Nephron progenitor cell (in vitro differentiated cells): ENCODE measurements around the gene JAZF1.

ENCODE experiments used
- DNase-seq: peaks from one replicate; pipeline ENCODE4 v3.0.0; 2021
- H3K27ac Mint-ChIP-seq: 2 replicates; pipeline ENCODE4 v1.8.0; 2021; ENCODE audit warnings: mild to moderate bottlenecking, moderate library complexity, mixed read lengths
- H3K27me3 Mint-ChIP-seq: 2 replicates; pipeline ENCODE4 v1.8.0; 2021; ENCODE audit warnings: mild to moderate bottlenecking, low read depth, mixed read lengths; ENCODE audit not compliant: poor library complexity
- H3K36me3 Mint-ChIP-seq: 2 replicates; pipeline ENCODE4 v1.8.0; 2021; ENCODE audit warnings: low read depth, mixed read lengths
- H3K4me1 Mint-ChIP-seq: 2 replicates; pipeline ENCODE4 v1.8.0; 2021; ENCODE audit warnings: mixed read lengths
- H3K4me3 Mint-ChIP-seq: 2 replicates; pipeline ENCODE4 v1.8.0; 2021; ENCODE audit warnings: mild to moderate bottlenecking, moderate library complexity, mixed read lengths
- H3K9me3 Mint-ChIP-seq: 2 replicates; pipeline ENCODE4 v1.8.0; 2021; ENCODE audit warnings: mild to moderate bottlenecking, moderate library complexity, mixed read lengths
- TF ChIP-seq, protein P1 (sequence below): fragments of 200-600 bp; sonication (generic); IDR thresholded peaks from 2 replicates; pipeline ENCODE4 v1.5.0; 2021; ENCODE audit warnings: antibody characterized with exemption

The JAZF1 gene

DNA sequence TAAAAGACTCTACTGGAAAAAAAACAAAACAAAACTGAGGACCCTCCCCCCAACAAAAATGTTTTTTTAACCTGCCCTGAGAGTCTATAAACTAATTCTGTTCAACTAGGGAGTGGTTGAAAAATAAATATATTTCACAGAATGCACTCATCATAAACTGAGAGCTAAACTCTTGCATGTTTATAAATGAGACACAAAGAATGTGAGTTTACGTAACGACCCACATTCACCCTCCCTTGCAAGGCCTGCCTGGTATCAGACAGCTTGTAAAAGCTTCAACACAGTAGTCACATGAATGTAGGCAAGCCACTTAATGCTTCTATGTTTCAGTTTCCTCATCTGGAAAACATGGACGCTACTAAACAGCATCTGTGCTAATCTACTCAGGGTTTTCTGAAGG lies 50.3 kb downstream of the JAZF1 start:
- no peak for DNase-seq
- H3K9me3 Mint-ChIP-seq = no peaks in the 10 kb centered on the region
- peaks cover 3% of the 10 kb centered on the region for H3K27me3 Mint-ChIP-seq
- TF ChIP-seq, protein P1, sequence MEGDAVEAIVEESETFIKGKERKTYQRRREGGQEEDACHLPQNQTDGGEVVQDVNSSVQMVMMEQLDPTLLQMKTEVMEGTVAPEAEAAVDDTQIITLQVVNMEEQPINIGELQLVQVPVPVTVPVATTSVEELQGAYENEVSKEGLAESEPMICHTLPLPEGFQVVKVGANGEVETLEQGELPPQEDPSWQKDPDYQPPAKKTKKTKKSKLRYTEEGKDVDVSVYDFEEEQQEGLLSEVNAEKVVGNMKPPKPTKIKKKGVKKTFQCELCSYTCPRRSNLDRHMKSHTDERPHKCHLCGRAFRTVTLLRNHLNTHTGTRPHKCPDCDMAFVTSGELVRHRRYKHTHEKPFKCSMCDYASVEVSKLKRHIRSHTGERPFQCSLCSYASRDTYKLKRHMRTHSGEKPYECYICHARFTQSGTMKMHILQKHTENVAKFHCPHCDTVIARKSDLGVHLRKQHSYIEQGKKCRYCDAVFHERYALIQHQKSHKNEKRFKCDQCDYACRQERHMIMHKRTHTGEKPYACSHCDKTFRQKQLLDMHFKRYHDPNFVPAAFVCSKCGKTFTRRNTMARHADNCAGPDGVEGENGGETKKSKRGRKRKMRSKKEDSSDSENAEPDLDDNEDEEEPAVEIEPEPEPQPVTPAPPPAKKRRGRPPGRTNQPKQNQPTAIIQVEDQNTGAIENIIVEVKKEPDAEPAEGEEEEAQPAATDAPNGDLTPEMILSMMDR = no peak
- H3K36me3 Mint-ChIP-seq = no peaks in the 10 kb centered on the region
- H3K4me1 Mint-ChIP-seq = peaks cover 9% of the 10 kb centered on the region
- no peak overlapping the region for H3K27ac Mint-ChIP-seq
- H3K4me3 Mint-ChIP-seq = no peak overlapping the region

DNA sequence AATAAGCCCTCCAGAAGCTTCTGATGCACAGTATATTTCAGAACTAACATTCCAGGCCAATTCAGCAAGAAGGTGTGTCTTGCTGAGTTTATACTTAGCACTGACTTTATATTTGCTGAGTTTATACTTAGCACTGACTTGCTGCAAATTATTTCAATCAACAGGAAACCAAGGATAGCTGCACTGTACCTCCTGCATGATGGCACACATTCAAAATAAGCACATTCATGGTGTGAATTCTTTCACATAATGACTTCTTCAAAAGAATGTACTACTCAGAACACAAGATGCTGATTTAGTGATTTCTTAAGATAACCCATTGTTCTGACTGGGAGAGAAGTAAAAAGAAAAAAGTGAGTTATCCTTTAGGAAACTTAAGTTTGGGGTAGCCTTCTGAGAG lies 52.0 kb downstream of the JAZF1 start:
- TF ChIP-seq, protein P1 = no peak
- Mint-ChIP-seq H3K4me3 (no peak overlapping the region), H3K36me3 (no peaks in the 10 kb centered on the region), H3K27me3 (no peaks in the 10 kb centered on the region), H3K27ac (no peak overlapping the region), H3K9me3 (no peaks in the 10 kb centered on the region), H3K4me1 (peaks cover 6% of the 10 kb centered on the region)
- DNase-seq = no peak

DNA sequence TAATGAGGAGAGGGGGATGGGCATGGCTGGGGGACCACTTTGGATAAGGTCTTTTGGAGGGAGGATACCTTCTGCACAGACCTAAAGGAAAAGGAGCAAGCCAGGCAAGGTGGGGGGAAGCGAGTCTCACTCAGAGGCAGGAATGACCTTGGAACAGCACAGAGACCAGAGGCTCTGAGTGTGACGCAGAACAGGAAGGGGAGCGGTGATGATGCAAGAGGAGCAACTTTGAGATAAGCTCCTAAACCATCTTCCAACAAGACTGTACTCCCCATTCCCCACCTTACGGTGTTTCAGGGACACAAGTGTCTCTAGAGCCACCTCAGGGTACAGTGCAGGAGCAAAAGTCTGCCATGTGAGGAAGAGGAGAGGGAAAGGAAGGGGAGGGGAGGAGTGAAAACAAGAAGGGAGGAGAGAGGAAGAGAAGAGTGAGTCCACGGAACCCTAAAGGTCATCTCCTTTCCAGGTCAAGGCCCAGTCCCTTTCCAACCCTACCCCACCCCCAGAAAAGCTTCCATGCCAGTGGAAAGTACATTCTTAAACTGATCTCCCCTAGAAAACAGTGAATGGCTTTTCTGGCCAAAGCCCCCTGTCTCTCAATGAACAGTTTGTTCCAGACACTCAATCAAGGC lies 54.1 kb downstream of the JAZF1 start:
- H3K36me3 Mint-ChIP-seq = no peaks in the 10 kb centered on the region
- H3K4me1 Mint-ChIP-seq = no peaks in the 10 kb centered on the region
- no peak overlapping the region for H3K4me3 Mint-ChIP-seq
- TF ChIP-seq, protein P1 = no peak
- no peak for DNase-seq
- H3K27ac Mint-ChIP-seq = no peak overlapping the region
- no peaks in the 10 kb centered on the region for H3K9me3 Mint-ChIP-seq
- H3K27me3 Mint-ChIP-seq = no peaks in the 10 kb centered on the region

DNA sequence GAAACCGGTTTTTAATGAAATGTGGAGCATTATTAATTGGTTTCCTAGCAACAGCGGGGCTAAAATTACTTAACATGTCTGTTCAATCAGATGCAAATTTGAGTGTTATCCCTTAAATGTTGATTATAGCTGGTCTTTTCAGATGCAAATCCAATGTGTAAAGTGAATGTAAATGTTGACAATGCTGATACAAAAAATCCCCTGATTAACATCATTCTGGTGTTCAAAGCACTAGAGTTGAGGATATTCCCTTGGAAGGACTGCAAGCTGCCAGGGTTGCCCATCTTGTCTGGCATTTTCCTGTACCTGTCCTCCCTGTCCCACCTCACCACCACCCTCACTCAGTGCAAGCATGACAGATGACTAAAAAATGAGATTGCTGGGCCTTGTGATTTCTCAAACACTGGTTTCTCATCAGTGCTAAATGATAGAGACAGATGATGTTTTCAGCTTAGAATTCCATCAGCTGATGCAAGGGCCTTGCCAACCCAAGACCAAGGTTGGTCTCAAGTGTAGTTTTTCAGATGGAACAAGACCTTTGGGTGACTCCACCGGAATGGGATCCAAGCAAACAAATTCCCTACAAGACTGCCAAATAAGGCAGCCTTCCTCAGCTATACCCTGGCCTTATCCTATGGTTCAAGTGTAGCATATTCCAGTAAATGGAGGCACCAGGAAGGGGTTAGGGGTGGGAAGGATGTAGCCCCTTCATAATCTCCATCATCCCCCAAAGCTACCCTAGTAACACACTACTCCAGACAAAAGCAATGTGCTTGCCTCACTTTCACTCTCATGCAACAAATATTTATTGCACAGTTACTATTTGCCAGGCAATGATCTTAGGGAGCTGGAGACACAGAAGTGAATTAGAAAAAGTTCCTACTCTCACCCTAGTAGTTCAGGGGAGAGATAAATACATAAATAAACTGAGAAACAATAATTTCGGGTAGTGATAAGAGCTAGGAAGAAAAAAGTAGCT lies 54.9 kb downstream of the JAZF1 start:
- no peaks in the 10 kb centered on the region for H3K9me3 Mint-ChIP-seq
- no peak overlapping the region for H3K4me3 Mint-ChIP-seq
- no peak for DNase-seq
- H3K27me3 Mint-ChIP-seq = no peaks in the 10 kb centered on the region
- TF ChIP-seq, protein P1 = no peak
- H3K4me1 Mint-ChIP-seq = no peaks in the 10 kb centered on the region
- H3K36me3 Mint-ChIP-seq = no peaks in the 10 kb centered on the region
- H3K27ac Mint-ChIP-seq = no peak overlapping the region

DNA sequence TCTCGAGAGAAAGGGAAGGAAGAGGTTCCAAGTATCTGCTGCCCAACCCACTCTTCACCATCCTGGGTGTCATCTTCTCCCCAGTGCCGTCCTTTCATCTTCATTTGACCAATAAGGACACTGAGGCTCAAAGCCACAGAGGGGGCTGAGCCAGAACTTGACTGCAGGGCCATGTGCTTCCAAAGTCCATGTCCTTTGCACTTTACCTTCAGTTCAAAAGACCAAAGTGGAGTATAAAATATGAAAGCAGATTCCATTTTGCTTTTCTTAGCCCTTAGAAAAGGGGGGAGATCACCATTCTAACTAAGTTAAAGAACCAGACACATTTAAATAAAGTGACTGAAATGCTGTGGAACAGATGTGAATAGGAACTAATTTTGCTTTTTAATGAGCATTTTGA lies 56.2 kb downstream of the JAZF1 start:
- no peaks in the 10 kb centered on the region for H3K4me1 Mint-ChIP-seq
- no peaks in the 10 kb centered on the region for H3K27me3 Mint-ChIP-seq
- H3K4me3 Mint-ChIP-seq = no peak overlapping the region
- no peak for DNase-seq
- H3K36me3 Mint-ChIP-seq = no peaks in the 10 kb centered on the region
- no peak overlapping the region for H3K27ac Mint-ChIP-seq
- no peaks in the 10 kb centered on the region for H3K9me3 Mint-ChIP-seq
- TF ChIP-seq, protein P1 = no peak
